HG02852 (cell line): ENCODE data around the gene ARID1B.
"Not testable (repeated sequence)": the region's sequence is repeated elsewhere in the genome, so short reads cannot be mapped to it uniquely, and the experiment has no call there.

Experiments used
- ATAC-seq: cut with Tn5 transposase; IDR thresholded peaks from one replicate; pipeline ENCODE4 v1.9.1; 2021; ENCODE audit warnings: mild to moderate bottlenecking, moderate library complexity; ENCODE audit not compliant: unreplicated experiment

ARID1B gene

DNA sequence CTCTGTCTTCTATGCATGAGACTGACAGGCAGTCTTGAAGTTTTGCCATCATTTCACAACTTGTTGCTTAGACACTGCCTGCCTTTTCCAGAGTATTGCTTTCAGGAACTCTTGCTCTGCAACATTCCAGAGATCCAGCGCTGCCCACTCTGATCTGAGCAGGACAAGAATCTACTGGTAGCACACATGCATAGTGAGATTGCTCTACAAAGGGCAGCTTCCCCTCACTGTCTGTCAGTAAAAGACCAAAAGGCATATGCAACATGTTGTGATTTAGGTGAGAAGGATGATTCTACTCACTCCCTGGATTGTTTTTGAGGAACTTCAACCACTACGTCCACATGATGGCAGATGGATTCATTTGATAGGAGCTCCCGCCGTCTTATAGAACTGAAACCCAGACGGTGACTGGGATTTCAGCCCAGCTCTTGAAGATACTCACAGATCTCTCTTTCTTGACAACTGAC is 259.1 kb downstream of the ARID1B start:
- no peak for ATAC-seq

DNA sequence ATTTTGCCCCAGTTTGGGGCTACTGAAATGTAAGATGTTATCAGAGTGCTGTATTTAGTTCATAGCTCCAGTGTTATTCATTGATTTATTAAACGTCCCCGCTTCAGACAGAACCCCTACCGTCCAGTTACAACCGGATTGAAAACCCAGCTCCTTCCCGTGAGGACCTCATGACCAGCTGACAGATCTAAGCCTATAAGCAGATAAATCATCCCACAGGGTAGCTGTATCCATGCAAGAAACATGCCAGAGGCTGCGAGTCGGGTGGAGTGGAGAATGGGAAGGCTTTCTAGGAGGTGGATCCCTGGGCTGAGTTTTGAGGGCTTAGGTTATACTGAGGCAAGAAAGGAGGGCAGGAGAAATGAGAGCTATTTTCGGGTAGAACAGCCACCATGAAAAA is 260.0 kb downstream of the ARID1B start:
- ATAC-seq: no peak

- no peak for ATAC-seq
Measured at GRCh38 chr6:157038610-157039009, 261.4 kb downstream of the ARID1B start.

DNA sequence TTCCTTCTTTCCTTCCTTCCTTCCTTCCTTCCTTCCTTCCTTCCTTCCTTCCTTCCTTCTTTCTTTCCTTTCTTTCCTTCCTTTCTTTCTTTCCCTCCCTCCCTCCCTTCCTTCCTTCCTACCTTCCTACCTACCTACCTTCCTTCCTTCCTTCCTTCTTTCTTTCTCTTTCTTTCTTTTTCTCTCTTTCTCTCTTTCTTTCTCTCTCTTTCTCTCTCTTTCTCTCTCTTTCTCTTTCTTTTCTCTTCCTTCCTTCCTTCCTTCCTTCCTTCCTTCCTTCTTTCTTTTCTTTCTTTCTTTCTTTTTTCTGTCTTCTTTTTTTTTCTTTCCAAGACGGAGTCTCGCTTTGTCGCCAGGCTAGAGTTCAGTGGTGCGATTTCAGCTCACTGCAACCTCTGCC is 262.5 kb downstream of the ARID1B start:
- ATAC-seq: not testable (repeated sequence)

- no peak for ATAC-seq
Measured at GRCh38 chr6:157040191-157040590, 263.0 kb downstream of the ARID1B start.

GRCh38 chr6:157045831-157046454 is 268.8 kb downstream of the ARID1B start:
- no peak for ATAC-seq

DNA sequence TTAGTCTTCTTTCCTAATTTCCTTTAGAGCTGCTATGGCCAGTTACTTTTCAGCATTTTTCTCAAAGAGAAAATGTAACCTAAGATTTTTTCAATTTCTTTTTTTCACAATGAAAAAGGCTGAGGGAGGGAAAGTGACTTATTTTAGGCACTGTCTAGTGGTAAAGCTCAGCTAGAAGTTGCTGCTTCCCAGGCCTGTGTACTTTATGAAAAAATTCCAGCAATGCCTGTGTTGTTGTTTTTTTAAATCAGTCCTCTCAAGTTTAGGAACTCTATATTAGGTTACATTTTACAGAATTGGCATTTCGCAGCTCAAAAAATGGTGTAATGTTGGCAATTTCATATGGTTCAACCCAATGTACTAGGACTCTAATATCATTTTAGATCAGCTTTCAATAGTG is 269.6 kb downstream of the ARID1B start:
- no peak for ATAC-seq

GRCh38 chr6:157047328-157047727 is 270.1 kb downstream of the ARID1B start:
- no peak for ATAC-seq

DNA sequence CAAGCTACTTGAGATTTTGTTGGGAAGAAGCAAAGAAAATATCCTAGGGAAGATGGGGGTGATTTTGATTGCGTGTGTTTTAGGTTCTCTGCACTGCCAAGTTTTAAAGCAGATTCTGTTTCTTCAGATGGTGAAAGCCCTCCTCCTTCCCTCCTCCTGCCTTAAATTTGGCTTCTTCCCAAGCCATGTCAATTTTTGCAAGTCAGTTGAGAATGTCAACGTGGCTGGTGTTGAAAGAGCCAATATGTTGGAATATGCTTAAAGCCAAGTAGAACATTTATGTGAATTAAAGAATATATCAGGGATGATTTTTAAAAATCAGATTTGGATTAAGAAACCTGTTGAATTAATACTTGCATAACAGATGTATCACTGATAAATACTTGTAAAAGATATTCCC is 270.8 kb downstream of the ARID1B start:
- ATAC-seq: no peak

DNA sequence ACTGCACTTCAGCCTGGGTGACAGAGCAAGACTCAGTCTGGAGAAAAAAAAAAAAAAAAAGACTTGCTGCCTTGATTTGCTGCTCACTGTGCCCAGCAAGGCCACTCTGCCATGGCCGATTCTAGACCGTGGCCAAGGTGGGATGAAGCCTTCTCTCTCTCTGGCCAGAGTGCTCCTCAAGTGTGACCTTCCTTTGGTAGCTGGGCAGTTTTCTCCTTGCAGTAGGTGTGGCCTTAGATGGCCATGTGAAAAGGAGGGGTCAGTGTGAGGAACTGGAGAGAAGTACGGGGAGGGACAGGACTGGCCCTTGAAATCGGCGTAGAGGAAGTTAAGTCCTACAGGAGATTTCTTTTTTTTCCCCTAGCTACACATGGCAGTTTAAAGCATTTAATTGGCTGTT is 272.0 kb downstream of the ARID1B start:
- ATAC-seq: no peak

DNA sequence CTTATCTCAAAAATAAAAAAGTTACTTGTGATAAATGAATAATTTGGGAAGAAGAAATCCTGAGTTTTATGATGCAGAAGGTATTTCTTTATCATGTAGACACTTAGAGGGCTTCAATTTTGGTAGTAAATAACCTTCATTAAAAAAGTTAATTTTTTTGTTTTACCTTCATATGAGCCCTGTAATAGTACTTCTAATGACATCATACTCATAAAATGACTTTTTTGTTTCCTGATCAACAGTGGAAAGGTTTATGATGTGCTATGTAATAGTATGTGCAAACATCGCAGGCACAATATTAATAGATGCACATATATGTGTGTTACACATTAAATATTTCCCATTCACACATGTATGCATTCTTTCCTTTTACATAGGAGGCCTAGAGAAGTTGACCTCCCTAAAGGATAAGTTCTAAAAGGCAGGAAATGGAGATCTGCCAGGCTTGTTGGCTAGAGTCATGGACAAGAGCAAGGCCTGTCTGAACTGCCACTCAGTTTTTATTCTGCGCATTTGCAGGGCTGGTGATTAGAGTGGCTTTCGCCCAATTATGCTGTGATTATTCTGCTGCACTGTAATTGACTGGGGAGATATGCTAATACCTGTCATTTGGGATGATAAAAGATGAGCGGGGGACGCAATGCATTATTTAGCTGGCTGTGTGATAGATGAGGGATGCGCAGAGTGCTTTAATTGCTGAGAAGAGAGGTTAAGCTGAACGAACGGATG is 273.5 kb downstream of the ARID1B start:
- no peak for ATAC-seq

GRCh38 chr6:157054531-157054979 is 277.4 kb downstream of the ARID1B start:
- ATAC-seq: peak; percentile 53

- no peak for ATAC-seq
Measured at GRCh38 chr6:157055863-157056262, 278.7 kb downstream of the ARID1B start.

- peak; percentile 64 for ATAC-seq
Measured at GRCh38 chr6:157056275-157056674, 279.1 kb downstream of the ARID1B start.

DNA sequence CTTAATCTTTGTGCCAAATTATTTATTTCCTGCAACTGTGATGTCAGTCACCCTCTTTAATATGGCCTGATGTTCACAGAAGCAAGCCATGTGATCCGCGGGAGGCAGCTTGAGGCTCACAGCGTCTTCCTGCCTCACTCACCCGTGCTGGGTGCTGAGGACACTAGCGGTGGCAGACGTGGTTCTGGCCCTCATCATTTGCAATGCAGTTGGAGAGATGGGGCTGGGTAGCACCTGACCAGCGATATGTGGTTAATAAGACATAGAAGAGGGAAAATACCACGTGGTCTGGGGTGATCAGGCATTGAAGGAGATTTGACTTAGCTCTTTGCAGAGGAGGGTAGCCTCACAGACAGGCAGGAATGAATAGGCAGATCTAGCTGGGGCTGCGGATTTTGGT is 281.4 kb downstream of the ARID1B start:
- no peak for ATAC-seq

DNA sequence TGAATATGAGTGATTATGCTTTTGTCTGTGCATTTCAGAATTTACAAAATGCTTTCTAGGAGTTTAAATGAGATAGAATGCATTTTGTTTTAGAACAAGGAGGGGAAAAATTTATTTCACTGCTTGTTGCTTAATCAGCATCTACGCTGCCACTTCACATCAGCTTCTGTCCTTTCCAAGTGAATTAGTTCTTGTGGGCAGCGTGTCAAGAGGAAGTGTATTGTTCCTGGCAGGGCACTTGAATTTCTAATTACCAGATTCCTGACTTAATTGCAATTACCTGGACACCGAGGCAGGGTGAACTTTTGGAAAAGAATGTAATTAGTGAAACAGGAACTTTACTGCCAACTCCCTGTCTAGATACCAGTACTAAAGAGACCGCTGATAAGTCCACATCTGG is 282.6 kb downstream of the ARID1B start:
- no peak for ATAC-seq

GRCh38 chr6:157060440-157060952 is 283.3 kb downstream of the ARID1B start:
- ATAC-seq: no peak

GRCh38 chr6:157061770-157062594 is 284.8 kb downstream of the ARID1B start:
- no peak for ATAC-seq

- no peak for ATAC-seq
Measured at GRCh38 chr6:157063176-157063905, 286.2 kb downstream of the ARID1B start.

DNA sequence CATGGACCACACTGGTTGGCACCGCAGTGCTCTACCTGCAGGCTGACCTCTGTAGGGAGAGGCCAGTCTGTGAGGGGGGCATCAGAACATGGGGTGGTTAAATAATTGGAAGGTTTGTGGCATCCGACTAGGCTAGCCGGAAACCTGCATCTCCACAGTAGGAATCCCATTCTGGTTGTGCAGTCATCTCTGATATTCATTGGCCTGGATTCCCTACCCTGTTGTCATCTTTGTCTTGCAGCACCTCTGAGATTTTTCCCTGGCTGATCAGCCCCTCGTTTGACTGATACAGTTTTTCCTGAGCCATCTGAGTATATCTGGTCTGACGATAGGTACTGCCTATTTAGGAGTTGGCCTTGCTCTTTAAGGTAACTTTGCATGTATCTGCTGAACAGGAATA is 286.7 kb downstream of the ARID1B start:
- ATAC-seq: no peak

DNA sequence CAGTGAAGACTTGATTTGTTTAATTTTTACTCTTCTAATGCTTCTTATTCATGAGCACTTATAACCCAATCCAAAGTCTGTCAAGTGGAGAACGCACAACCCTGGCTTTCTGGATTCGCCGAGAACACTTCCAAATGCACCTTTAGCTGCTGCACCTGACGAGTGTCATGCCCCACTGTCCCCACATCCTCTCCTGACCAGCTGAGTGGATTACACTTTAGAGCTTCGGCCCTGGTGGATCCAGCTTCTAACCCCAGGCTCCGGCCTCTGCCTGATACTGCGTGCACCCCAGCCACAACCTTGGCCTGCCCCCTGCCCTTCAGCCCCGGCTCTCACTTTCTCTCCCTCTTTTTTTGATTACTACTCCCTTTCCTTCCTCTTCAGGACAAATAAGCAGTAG is 287.3 kb downstream of the ARID1B start:
- ATAC-seq: no peak
